GM18507 (cell line): ENCODE results near the gene TUFM.
"Not testable (repeated sequence)": the region's sequence is repeated elsewhere in the genome, so short reads cannot be mapped to it uniquely, and the experiment has no call there.

ENCODE experiments used
- DNase-seq: peaks from one replicate; pipeline ENCODE4 v3.0.0; 2011; ENCODE audit warnings: low read depth; ENCODE audit not compliant: insufficient read length; ENCODE audit errors: extremely low spot score
- FAIRE-seq: peaks from 2 replicates; lab custom pipeline; 2011; peaks lifted over from hg19 to GRCh38; lab: Jason Lieb, UNC

Gene TUFM

GRCh38 chr16:28821874-28822519, 24.2 kb downstream of the TUFM start:
- no peak for FAIRE-seq
- DNase-seq: no peak

- not testable (repeated sequence) for FAIRE-seq, DNase-seq
These were observed 25.6 kb downstream of the TUFM start for GRCh38 chr16:28820546-28820945.

GRCh38 chr16:28820016-28820415, 26.1 kb downstream of the TUFM start:
- DNase-seq (no peak), FAIRE-seq (no peak)

DNA sequence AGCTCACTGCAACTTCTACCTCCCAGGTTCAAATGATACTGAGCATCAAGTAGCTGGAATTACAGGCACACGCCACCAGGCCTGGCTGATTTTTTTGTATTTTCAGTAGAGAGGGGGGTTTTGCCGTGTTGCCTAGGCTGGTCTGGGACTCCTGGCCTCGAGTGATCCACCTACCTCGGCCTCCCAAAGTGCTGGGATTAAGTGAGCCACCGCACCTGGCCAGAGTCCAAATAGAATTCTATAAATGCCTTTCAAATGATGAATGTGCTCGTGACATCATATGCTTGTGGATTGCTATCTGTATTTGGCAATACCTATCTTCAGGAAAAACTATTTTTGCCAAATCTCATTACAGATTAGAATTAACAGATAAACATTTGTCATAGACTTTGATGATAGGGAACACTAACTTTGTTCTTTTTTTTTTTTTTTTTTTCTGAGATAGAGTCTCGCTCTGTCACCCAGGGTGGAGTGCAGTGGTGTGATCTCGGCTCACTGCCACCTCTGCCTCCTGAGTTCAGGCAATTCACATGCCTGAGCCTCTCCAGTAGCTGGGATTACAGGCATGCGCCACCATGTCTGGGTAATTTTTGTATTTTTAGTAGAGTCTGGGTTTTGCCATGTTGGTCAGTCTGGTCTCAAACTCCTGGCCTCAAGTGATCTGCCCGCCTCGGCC, 38.6 kb downstream of the TUFM start:
- DNase-seq, FAIRE-seq: not testable (repeated sequence)

DNA sequence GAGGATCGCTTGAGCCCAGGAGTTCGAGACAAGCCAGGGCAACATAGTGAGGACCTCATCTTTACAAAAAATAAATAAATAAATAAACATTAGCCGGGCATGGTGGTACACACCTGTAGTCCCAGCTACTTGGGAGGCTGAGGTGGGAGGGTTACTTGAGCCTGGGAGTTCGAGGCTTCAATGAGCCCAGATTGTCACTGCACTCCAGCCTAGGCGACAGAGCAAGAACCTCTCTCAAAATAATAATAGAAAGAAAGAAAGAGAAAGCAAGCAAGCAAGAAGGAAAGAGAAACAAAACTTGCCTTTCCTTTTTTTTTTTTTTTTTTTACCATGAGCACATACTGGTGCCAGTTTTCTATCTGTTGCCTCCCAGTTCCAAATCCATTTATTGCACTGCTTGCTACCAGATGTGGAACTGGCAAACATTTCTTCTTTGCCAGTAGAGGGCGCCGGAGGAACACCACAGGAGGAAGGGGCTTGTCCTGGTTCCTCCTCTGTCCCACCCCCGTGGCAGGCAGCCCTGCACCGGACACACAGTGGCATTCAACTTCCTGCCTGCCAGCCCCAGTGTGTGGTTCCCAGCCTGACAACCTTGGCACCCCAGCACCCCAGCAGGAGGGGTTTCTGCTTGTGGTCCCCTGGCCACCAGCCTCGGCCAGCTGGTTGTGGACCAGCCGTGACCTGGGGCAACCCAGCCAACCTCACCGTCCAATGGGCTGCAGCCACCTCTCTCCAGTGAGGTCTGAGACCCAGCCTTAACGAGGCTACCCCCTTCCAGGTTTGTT, 43.7 kb downstream of the TUFM start:
- not testable (repeated sequence) for DNase-seq, FAIRE-seq
